Measurements from ENCODE around the gene INVS.
"Not testable (repeated sequence)": the region's sequence is repeated elsewhere in the genome, so short reads cannot be mapped to it uniquely, and the experiment has no call there.

INVS gene

GRCh38 chr9:100088202-100088601 is 10.8 kb upstream of the INVS start:
- no peak overlapping the region for H3K9ac ChIP-seq
- no peak overlapping the region for H3K4me2 ChIP-seq (ENCODE audit: low read length)
- H3K4me3 ChIP-seq (ENCODE audit: low read depth, low read length), result no peak overlapping the region
- H2AFZ ChIP-seq, result no peak overlapping the region
- H3K9me3 ChIP-seq (ENCODE audit: control insufficient read depth, low read length), result no peaks in the 10 kb centered on the region
- H3K36me3 ChIP-seq (ENCODE audit: control insufficient read depth, insufficient read depth, low read length), result no peaks in the 10 kb centered on the region
- peaks cover 16% of the 10 kb centered on the region for H3K79me2 ChIP-seq
- no peak for TF ChIP-seq CTCF (IDR thresholded peaks at IDR 0.05)
- H3K4me1 ChIP-seq, result peaks cover 4% of the 10 kb centered on the region
- no peak overlapping the region for H3K27ac ChIP-seq
- H3K27me3 ChIP-seq (ENCODE audit: control insufficient read depth, insufficient read depth, low read length), result no peaks in the 10 kb centered on the region

DNA sequence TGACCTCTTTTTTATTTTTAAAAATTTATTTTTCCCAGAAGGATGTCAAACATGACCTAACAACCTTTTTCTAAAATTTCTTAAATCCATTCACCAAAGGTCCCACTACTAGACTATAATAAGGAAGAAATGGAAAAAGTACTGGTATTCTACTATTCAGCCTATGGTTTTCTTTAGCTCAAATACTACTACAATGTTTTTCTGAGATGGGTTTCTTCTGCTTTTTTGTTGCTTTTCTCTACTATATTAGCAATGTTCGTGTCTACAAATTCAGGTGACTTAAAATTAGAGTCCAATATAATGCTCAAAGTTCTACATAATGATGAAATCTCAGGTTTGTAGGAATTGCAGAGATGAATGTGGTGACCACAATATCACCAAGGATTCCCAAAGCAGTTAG is 8.2 kb upstream of the INVS start:
- no peak for TF ChIP-seq CTCF (IDR thresholded peaks at IDR 0.05)
- Histone ChIP-seq H3K4me3 (ENCODE audit: low read depth, low read length) (no peak overlapping the region), H3K9ac (no peak overlapping the region), H3K27ac (no peak overlapping the region), H3K36me3 (ENCODE audit: control insufficient read depth, insufficient read depth, low read length) (no peaks in the 10 kb centered on the region), H2AFZ (no peak overlapping the region), H3K79me2 (peaks cover 25% of the 10 kb centered on the region), H3K9me3 (ENCODE audit: control insufficient read depth, low read length) (no peaks in the 10 kb centered on the region), H3K27me3 (ENCODE audit: control insufficient read depth, insufficient read depth, low read length) (no peaks in the 10 kb centered on the region), H3K4me2 (ENCODE audit: low read length) (no peak overlapping the region), H3K4me1 (peaks cover 4% of the 10 kb centered on the region)

GRCh38 chr9:100091650-100092049 is 7.4 kb upstream of the INVS start:
- no peak overlapping the region for H3K9ac ChIP-seq
- no peak overlapping the region for H2AFZ ChIP-seq
- no peak overlapping the region for H3K4me3 ChIP-seq (ENCODE audit: low read depth, low read length)
- H3K27ac ChIP-seq, result no peak overlapping the region
- no peaks in the 10 kb centered on the region for H3K36me3 ChIP-seq (ENCODE audit: control insufficient read depth, insufficient read depth, low read length)
- TF ChIP-seq CTCF (IDR thresholded peaks at IDR 0.05), result no peak
- H3K79me2 ChIP-seq, result peaks cover 21% of the 10 kb centered on the region
- H3K9me3 ChIP-seq (ENCODE audit: control insufficient read depth, low read length), result no peaks in the 10 kb centered on the region
- peaks cover 1% of the 10 kb centered on the region for H3K4me1 ChIP-seq
- H3K4me2 ChIP-seq (ENCODE audit: low read length), result no peak overlapping the region
- H3K27me3 ChIP-seq (ENCODE audit: control insufficient read depth, insufficient read depth, low read length), result no peaks in the 10 kb centered on the region

GRCh38 chr9:100092066-100092465 is 7.0 kb upstream of the INVS start:
- H3K4me2 ChIP-seq (ENCODE audit: low read length), result no peak overlapping the region
- H3K36me3 ChIP-seq (ENCODE audit: control insufficient read depth, insufficient read depth, low read length), result no peaks in the 10 kb centered on the region
- no peaks in the 10 kb centered on the region for H3K27me3 ChIP-seq (ENCODE audit: control insufficient read depth, insufficient read depth, low read length)
- no peak overlapping the region for H3K9ac ChIP-seq
- no peak overlapping the region for H3K4me3 ChIP-seq (ENCODE audit: low read depth, low read length)
- peaks cover 21% of the 10 kb centered on the region for H3K79me2 ChIP-seq
- H2AFZ ChIP-seq, result no peak overlapping the region
- no peaks in the 10 kb centered on the region for H3K4me1 ChIP-seq
- no peak overlapping the region for H3K27ac ChIP-seq
- no peaks in the 10 kb centered on the region for H3K9me3 ChIP-seq (ENCODE audit: control insufficient read depth, low read length)
- no peak for TF ChIP-seq CTCF (IDR thresholded peaks at IDR 0.05)

GRCh38 chr9:100094411-100094810 is 4.6 kb upstream of the INVS start:
- not testable (repeated sequence) for H3K27ac ChIP-seq; H3K4me1 ChIP-seq; H3K9me3 ChIP-seq (ENCODE audit: control insufficient read depth, low read length); H3K4me2 ChIP-seq (ENCODE audit: low read length); H3K4me3 ChIP-seq (ENCODE audit: low read depth, low read length); H3K36me3 ChIP-seq (ENCODE audit: control insufficient read depth, insufficient read depth, low read length); H3K27me3 ChIP-seq (ENCODE audit: control insufficient read depth, insufficient read depth, low read length); H3K9ac ChIP-seq; H2AFZ ChIP-seq
- H3K79me2 ChIP-seq, result peaks cover 15% of the 10 kb centered on the region

All from parathyroid adenoma (tissue), 2 donors.